Right atrium auricular region (tissue), 2 donors: ENCODE results near the gene RSBN1. TPM values are rescaled to one million over a fixed set of nuclear protein-coding genes. Genes with fewer than 3 reads are reported as not detected.

Source experiments
- DNase-seq: peaks from one replicate; pipeline ENCODE4 v3.0.0-alpha.2; 2019; ENCODE audit warnings: low spot score
- H3K27ac ChIP-seq, 2 donors: fragments of 200-600 bp; sonication (generic); 1 replicate in 1 of 2; 2 replicates in 1 of 2; pipeline ENCODE4 v1.5.1; 2016 to 2019
- H3K27me3 ChIP-seq, 2 donors: fragments of 200-600 bp; sonication (generic); one replicate each; pipeline versions ENCODE4 v1.5.1 to v1.6.0; 2017 to 2019
- H3K36me3 ChIP-seq: fragments of 200-600 bp; sonication (generic); one replicate; pipeline ENCODE4 v1.5.1; 2016
- H3K4me1 ChIP-seq, 2 donors: fragments of 200-600 bp; sonication (generic); one replicate each; pipeline versions ENCODE4 v1.5.1 to v1.6.0; 2017 to 2019
- H3K4me3 ChIP-seq, 2 donors: fragments of 200-600 bp; sonication (generic); 1 replicate in 1 of 2; 2 replicates in 1 of 2; pipeline ENCODE4 v1.5.1; 2017 to 2019; ENCODE audit warnings: mild to moderate bottlenecking in 1 of 2, moderate library complexity in 1 of 2
- H3K9me3 ChIP-seq, 2 donors: fragments of 200-600 bp; sonication (generic); one replicate each; pipeline ENCODE4 v1.5.1; 2019
- total RNA-seq, 2 donors: library from RNA; depleted of rRNA; stranded (reverse); fragments of >200 nt; gene quantifications; one replicate each; pipeline ENCODE4 v1.1.0, GENCODE V29; 2016
- TF ChIP-seq, protein P1 (sequence below), 2 donors: fragments of 200-600 bp; sonication (generic); IDR thresholded peaks; one replicate each; pipeline ENCODE4 v1.5.1; 2019; ENCODE audit warnings: antibody characterized with exemption in 2 of 2

RSBN1 gene
- total RNA-seq, 2 donors from 2014 or later = 9.6 to 13.9 TPM

GRCh38 chr1:113783254-113784103 lies 28.8 kb downstream of the RSBN1 start:
- H3K27ac ChIP-seq = peak overlapping the region in 1 of 2 donors; percentile 30
- TF ChIP-seq, protein P1, sequence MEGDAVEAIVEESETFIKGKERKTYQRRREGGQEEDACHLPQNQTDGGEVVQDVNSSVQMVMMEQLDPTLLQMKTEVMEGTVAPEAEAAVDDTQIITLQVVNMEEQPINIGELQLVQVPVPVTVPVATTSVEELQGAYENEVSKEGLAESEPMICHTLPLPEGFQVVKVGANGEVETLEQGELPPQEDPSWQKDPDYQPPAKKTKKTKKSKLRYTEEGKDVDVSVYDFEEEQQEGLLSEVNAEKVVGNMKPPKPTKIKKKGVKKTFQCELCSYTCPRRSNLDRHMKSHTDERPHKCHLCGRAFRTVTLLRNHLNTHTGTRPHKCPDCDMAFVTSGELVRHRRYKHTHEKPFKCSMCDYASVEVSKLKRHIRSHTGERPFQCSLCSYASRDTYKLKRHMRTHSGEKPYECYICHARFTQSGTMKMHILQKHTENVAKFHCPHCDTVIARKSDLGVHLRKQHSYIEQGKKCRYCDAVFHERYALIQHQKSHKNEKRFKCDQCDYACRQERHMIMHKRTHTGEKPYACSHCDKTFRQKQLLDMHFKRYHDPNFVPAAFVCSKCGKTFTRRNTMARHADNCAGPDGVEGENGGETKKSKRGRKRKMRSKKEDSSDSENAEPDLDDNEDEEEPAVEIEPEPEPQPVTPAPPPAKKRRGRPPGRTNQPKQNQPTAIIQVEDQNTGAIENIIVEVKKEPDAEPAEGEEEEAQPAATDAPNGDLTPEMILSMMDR (IDR thresholded peaks at IDR 0.05) = no peak
- H3K9me3 ChIP-seq = no peaks in the 10 kb centered on the region
- no peak for DNase-seq
- H3K27me3 ChIP-seq = no peaks in the 10 kb centered on the region
- H3K4me1 ChIP-seq = peaks cover 0 to 62% of the 10 kb centered on the region in 2 donors
- H3K4me3 ChIP-seq = no peak overlapping the region
- H3K36me3 ChIP-seq = no peaks in the 10 kb centered on the region

GRCh38 chr1:113782406-113782805 lies 29.9 kb downstream of the RSBN1 start:
- H3K27ac ChIP-seq = peak overlapping the region in 1 of 2 donors; percentile 30
- no peak overlapping the region for H3K4me3 ChIP-seq
- no peaks in the 10 kb centered on the region for H3K36me3 ChIP-seq
- TF ChIP-seq, protein P1 (IDR thresholded peaks at IDR 0.05) = no peak
- H3K4me1 ChIP-seq = peaks cover 0 to 59% of the 10 kb centered on the region in 2 donors
- H3K27me3 ChIP-seq = no peaks in the 10 kb centered on the region
- no peak for DNase-seq
- no peaks in the 10 kb centered on the region for H3K9me3 ChIP-seq

DNA sequence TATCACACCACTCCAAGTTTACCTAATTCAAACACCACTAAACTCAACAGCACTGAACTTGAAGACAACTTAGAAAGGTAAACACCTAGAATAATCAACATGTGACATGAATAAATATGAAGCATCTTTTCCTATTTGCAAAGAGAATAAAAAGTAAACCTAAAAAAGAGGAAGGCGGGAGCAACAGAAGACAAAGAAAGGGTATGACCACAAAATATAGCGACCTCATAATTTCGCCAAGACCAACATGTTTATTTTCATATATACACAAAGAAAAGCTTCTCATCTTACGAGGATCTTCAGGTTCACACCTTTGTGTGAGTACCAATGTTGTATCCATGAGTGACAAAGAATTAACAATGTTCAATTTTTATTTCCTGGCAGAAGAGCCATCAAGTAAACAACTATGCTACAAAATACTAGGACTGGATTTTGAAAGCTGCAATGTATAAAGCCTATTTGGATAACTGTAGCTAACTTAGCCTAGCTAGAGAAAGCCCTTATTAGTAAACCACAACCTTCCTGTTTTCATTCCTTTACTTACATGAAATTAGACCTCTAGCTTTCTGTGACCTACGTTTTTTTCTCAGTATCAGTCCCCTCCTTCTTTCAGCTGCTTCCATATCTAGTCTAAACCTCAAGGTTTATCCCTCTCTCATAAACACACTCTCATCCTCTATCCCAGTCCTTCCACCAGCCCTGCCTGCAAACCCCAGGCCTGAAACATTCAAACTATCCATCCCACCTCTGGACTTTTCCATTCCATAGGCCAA lies 31.7 kb downstream of the RSBN1 start:
- Histone ChIP-seq H3K27ac (no peak overlapping the region), H3K4me3 (no peak overlapping the region), H3K4me1 (peaks cover 0 to 51% of the 10 kb centered on the region in 2 donors), H3K27me3 (no peaks in the 10 kb centered on the region), H3K36me3 (peaks cover 12% of the 10 kb centered on the region), H3K9me3 (no peaks in the 10 kb centered on the region)
- TF ChIP-seq, protein P1 (IDR thresholded peaks at IDR 0.05) = no peak
- DNase-seq = no peak

- peaks cover 0 to 41% of the 10 kb centered on the region in 2 donors for H3K4me1 ChIP-seq
- DNase-seq = no peak
- TF ChIP-seq, protein P1 (IDR thresholded peaks at IDR 0.05) = no peak
- H3K36me3 ChIP-seq = peaks cover 14% of the 10 kb centered on the region
- H3K27me3 ChIP-seq = no peaks in the 10 kb centered on the region
- no peak overlapping the region for H3K4me3 ChIP-seq
- no peak overlapping the region for H3K27ac ChIP-seq
- H3K9me3 ChIP-seq = no peaks in the 10 kb centered on the region
These were observed 32.7 kb downstream of the RSBN1 start for GRCh38 chr1:113779542-113779941.

GRCh38 chr1:113777561-113777960 lies 34.7 kb downstream of the RSBN1 start:
- no peak for DNase-seq
- Histone ChIP-seq H3K9me3 (no peaks in the 10 kb centered on the region), H3K27me3 (no peaks in the 10 kb centered on the region), H3K36me3 (peaks cover 17% of the 10 kb centered on the region), H3K4me1 (peaks cover 0 to 21% of the 10 kb centered on the region in 2 donors), H3K27ac (no peak overlapping the region), H3K4me3 (no peak overlapping the region)
- TF ChIP-seq, protein P1 (IDR thresholded peaks at IDR 0.05) = no peak
